Lower lobe of right lung (tissue), 2 donors: ENCODE data around the gene CASD1. TPM values are rescaled to one million over a fixed set of nuclear protein-coding genes. Genes with fewer than 3 reads are reported as not detected.
A peak's percentile ranks its signal among the peaks of the same experiment; 100 is the strongest.

Experiments
- ATAC-seq, 2 donors: fragments of 200-7000 bp; cut with Tn5 transposase; one replicate each; pipeline ENCODE4 v1.9.1; 2020 to 2022; ENCODE audit warnings: mild to moderate bottlenecking in 2 of 2, moderate library complexity in 2 of 2
- DNase-seq: peaks from one replicate; pipeline ENCODE4 v3.0.0-alpha.2; 2020
- H3K27ac ChIP-seq: fragments of 200-600 bp; one replicate; pipeline ENCODE4 v1.8.0; 2022
- H3K27me3 ChIP-seq: fragments of 200-600 bp; one replicate; pipeline ENCODE4 v1.8.0; 2022; ENCODE audit warnings: low read depth
- H3K36me3 ChIP-seq: fragments of 200-600 bp; one replicate; pipeline ENCODE4 v1.8.0; 2022; ENCODE audit warnings: mild to moderate bottlenecking
- H3K4me1 ChIP-seq: fragments of 200-600 bp; one replicate; pipeline ENCODE4 v1.8.0; 2022
- H3K4me3 ChIP-seq: fragments of 200-600 bp; one replicate; pipeline ENCODE4 v1.8.0; 2022; ENCODE audit warnings: mild to moderate bottlenecking
- H3K9me3 ChIP-seq: fragments of 200-600 bp; one replicate; pipeline ENCODE4 v1.8.0; 2022
- CTCF ChIP-seq: fragments of 200-600 bp; IDR thresholded peaks from one replicate; pipeline ENCODE4 v1.8.0; 2022; ENCODE audit warnings: antibody characterized with exemption, mild to moderate bottlenecking
- intact Hi-C: fragments of 100-400 bp; cut with DNase I; formaldehyde crosslinking; loops from one replicate; pipeline ENCODE4 v1.11.0; 2022
- total RNA-seq: library from RNA; stranded (reverse); fragmentation: NEBNext Ultra II Directional; extraction: Animal tissue kit (Norgen Biotek cat#: 25700); gene quantifications from one replicate; pipeline ENCODE4 v1.2.1, GENCODE V29; 2021
- donor health status: DM: no; HTN: yes; CAD: no; lungs with severe emphysema.

Gene CASD1
- total RNA-seq, 1 donor from 2014 or later = 27.3 TPM

- Histone ChIP-seq H3K9me3 (no peaks in the 10 kb centered on the region), H3K27ac (no peak overlapping the region), H3K36me3 (no peaks in the 10 kb centered on the region), H3K4me3 (no peak overlapping the region), H3K27me3 (no peaks in the 10 kb centered on the region), H3K4me1 (peaks cover 13% of the 10 kb centered on the region)
- intact Hi-C loops = no loop called here
- ATAC-seq = no peak
- DNase-seq = no peak
- TF ChIP-seq CTCF = no peak
These were observed 2.1 kb upstream of the CASD1 start for GRCh38 chr7:94507462-94507861.

- H3K36me3 ChIP-seq = no peaks in the 10 kb centered on the region
- peaks cover 13% of the 10 kb centered on the region for H3K4me1 ChIP-seq
- H3K9me3 ChIP-seq = no peaks in the 10 kb centered on the region
- intact Hi-C loops = no loop called here
- no peak overlapping the region for H3K27ac ChIP-seq
- ATAC-seq (no peak), DNase-seq (no peak)
- TF ChIP-seq CTCF = no peak
- H3K4me3 ChIP-seq = no peak overlapping the region
- no peaks in the 10 kb centered on the region for H3K27me3 ChIP-seq
These were observed 1.6 kb upstream of the CASD1 start for GRCh38 chr7:94507962-94508361.

GRCh38 chr7:94509887-94510581 lies 425 bp downstream of the CASD1 start:
- Histone ChIP-seq H3K36me3 (no peaks in the 10 kb centered on the region), H3K9me3 (no peaks in the 10 kb centered on the region), H3K4me1 (peaks cover 13% of the 10 kb centered on the region), H3K27me3 (no peaks in the 10 kb centered on the region), H3K27ac (peak overlapping the region; percentile 89), H3K4me3 (peak overlapping the region; percentile 89)
- peak; percentile 80 for DNase-seq
- peak; percentile 28 for TF ChIP-seq CTCF
- intact Hi-C loops = no loop called here
- peak; percentile 91 to 94 for ATAC-seq

- TF ChIP-seq CTCF = no peak
- intact Hi-C loops = no loop called here
- H3K27me3 ChIP-seq = no peaks in the 10 kb centered on the region
- DNase-seq (peak; percentile 50), ATAC-seq (peak; percentile 48 to 57)
- peak overlapping the region; percentile 89 for H3K27ac ChIP-seq
- H3K9me3 ChIP-seq = no peaks in the 10 kb centered on the region
- peak overlapping the region; percentile 89 for H3K4me3 ChIP-seq
- H3K4me1 ChIP-seq = peaks cover 15% of the 10 kb centered on the region
- H3K36me3 ChIP-seq = no peaks in the 10 kb centered on the region
These were observed 1.2 kb downstream of the CASD1 start for GRCh38 chr7:94510582-94511496.

- peaks cover 18% of the 10 kb centered on the region for H3K4me1 ChIP-seq
- no peak for DNase-seq
- peak overlapping the region; percentile 89 for H3K4me3 ChIP-seq
- intact Hi-C loops = no loop called here
- H3K9me3 ChIP-seq = no peaks in the 10 kb centered on the region
- no peak for TF ChIP-seq CTCF
- H3K36me3 ChIP-seq = no peaks in the 10 kb centered on the region
- ATAC-seq = peak; percentile 41 to 65
- H3K27me3 ChIP-seq = no peaks in the 10 kb centered on the region
- H3K27ac ChIP-seq = no peak overlapping the region
These were observed 2.1 kb downstream of the CASD1 start for GRCh38 chr7:94511718-94512117.
